HL-60 (cell line): ENCODE data around the gene MGAT5B.

Source experiments
- DNase-seq, 2 experiments: peaks; one replicate each; pipeline ENCODE4 v3.0.0-alpha.2; 2010 to 2020; ENCODE audit warnings: low read depth in 1 of 2, low spot score in 1 of 2
- H3K27ac ChIP-seq: fragments of 250-450 bp; sonication (Bioruptor Pico); replicated peaks from 2 replicates; pipeline ENCODE4 v1.5.1; 2020; ENCODE audit warnings: mild to moderate bottlenecking, moderate library complexity
- H3K27me3 ChIP-seq: fragments of 250-450 bp; sonication (Bioruptor Pico); 2 replicates; pipeline ENCODE4 v1.5.1; 2021; ENCODE audit warnings: mild to moderate bottlenecking, moderate library complexity; ENCODE audit not compliant: insufficient read depth, poor library complexity, severe bottlenecking
- H3K4me3 ChIP-seq: replicated peaks from 2 replicates; pipeline ENCODE4 v1.5.1; 2011; ENCODE audit warnings: mild to moderate bottlenecking, control low read depth, low read length; ENCODE audit not compliant: insufficient read depth
- CTCF ChIP-seq: IDR thresholded peaks from one replicate; pipeline ENCODE4 v1.5.1; 2011; ENCODE audit warnings: low read length, control low read depth, inconsistent platforms; ENCODE audit not compliant: insufficient read depth
- GABPA ChIP-seq: IDR thresholded peaks from 2 replicates; pipeline ENCODE4 v1.6.1; 2012; ENCODE audit warnings: low read depth
- POLR2AphosphoS5 ChIP-seq: IDR thresholded peaks from 2 replicates; pipeline ENCODE4 v1.6.1; 2012; ENCODE audit warnings: low read depth
- REST ChIP-seq: IDR thresholded peaks from 2 replicates; pipeline ENCODE4 v1.6.1; 2012; ENCODE audit warnings: low read depth; ENCODE audit not compliant: insufficient replicate concordance
- SPI1 ChIP-seq: IDR thresholded peaks from 2 replicates; pipeline ENCODE4 v1.6.1; 2012; ENCODE audit warnings: low read depth, mild to moderate bottlenecking, borderline replicate concordance

The MGAT5B gene

GRCh38 chr17:76996741-76997694 is 128.8 kb downstream of the MGAT5B start:
- Histone ChIP-seq H3K27ac (no peak overlapping the region), H3K27me3 (peaks cover 9% of the 10 kb centered on the region), H3K4me3 (no peak overlapping the region)
- TF ChIP-seq REST (no peak), GABPA (no peak), SPI1 (no peak), POLR2AphosphoS5 (no peak), CTCF (no peak)
- no peak for DNase-seq

- TF ChIP-seq CTCF (no peak), REST (no peak), SPI1 (no peak), POLR2AphosphoS5 (no peak), GABPA (no peak)
- Histone ChIP-seq H3K4me3 (no peak overlapping the region), H3K27ac (no peak overlapping the region), H3K27me3 (peaks cover 9% of the 10 kb centered on the region)
- no peak for DNase-seq
Measured at GRCh38 chr17:76997981-76998531, 129.9 kb downstream of the MGAT5B start.

- no peak for TF ChIP-seq REST
Measured at GRCh38 chr17:76998839-76999238, 130.6 kb downstream of the MGAT5B start.

More at GRCh38 chr17:76998839-76999238, 130.6 kb downstream of the MGAT5B start:
- no peak for DNase-seq
- no peak overlapping the region for H3K27ac ChIP-seq
- no peak overlapping the region for H3K4me3 ChIP-seq
- H3K27me3 ChIP-seq: peaks cover 9% of the 10 kb centered on the region
